OCI-LY1 (cell line): ENCODE measurements around the gene PDCD4.

ENCODE experiments used
- H2AFZ ChIP-seq: fragments of 200-600 bp; sonication (generic), shearing (Covaris generic); 2 replicates; pipeline ENCODE4 v1.6.0; 2014; ENCODE audit warnings: antibody characterized with exemption, mild to moderate bottlenecking, low read length
- H3F3A ChIP-seq: fragments of 200-600 bp; sonication (generic), shearing (Covaris generic); 2 replicates; pipeline ENCODE4 v1.6.0; 2014; ENCODE audit warnings: mild to moderate bottlenecking, antibody characterized with exemption, low read length, moderate library complexity; ENCODE audit not compliant: insufficient read depth
- H3K27ac ChIP-seq: fragments of 200-600 bp; sonication (generic); 2 replicates; pipeline ENCODE4 v1.5.1; 2014; ENCODE audit warnings: low read length, mixed run types, mild to moderate bottlenecking, low read depth; ENCODE audit not compliant: poor library complexity, severe bottlenecking
- H3K27me3 ChIP-seq: fragments of 200-600 bp; sonication (generic); 2 replicates; pipeline ENCODE4 v1.6.0; 2014; ENCODE audit warnings: antibody characterized with exemption, mild to moderate bottlenecking, low read length, moderate library complexity; ENCODE audit not compliant: insufficient read depth
- H3K36me3 ChIP-seq: fragments of 200-600 bp; sonication (generic); 2 replicates; pipeline ENCODE4 v1.6.1; 2014; ENCODE audit warnings: mild to moderate bottlenecking, antibody characterized with exemption, low read length, moderate library complexity, mixed read lengths; ENCODE audit not compliant: insufficient read depth
- H3K4me1 ChIP-seq: fragments of 200-600 bp; sonication (generic); 2 replicates; pipeline ENCODE4 v1.5.1; 2014; ENCODE audit warnings: mild to moderate bottlenecking, low read length, moderate library complexity; ENCODE audit not compliant: insufficient read depth, severe bottlenecking
- H3K4me2 ChIP-seq: fragments of 200-600 bp; sonication (generic), shearing (Covaris generic); 2 replicates; pipeline ENCODE4 v1.6.1; 2014; ENCODE audit warnings: low read length
- H3K4me3 ChIP-seq: fragments of 200-600 bp; sonication (generic); 2 replicates; pipeline ENCODE4 v1.5.1; 2014; ENCODE audit warnings: low read length, low read depth, mild to moderate bottlenecking, mixed read lengths; ENCODE audit not compliant: poor library complexity, severe bottlenecking
- H3K79me2 ChIP-seq: fragments of 200-600 bp; shearing (Covaris generic); 2 replicates; pipeline ENCODE4 v1.6.1; 2016; ENCODE audit warnings: mixed run types, low read length, mixed read lengths; ENCODE audit not compliant: insufficient read depth
- H3K9ac ChIP-seq: fragments of 200-600 bp; sonication (generic), shearing (Covaris generic); 2 replicates; pipeline ENCODE4 v1.6.1; 2014; ENCODE audit warnings: mild to moderate bottlenecking, low read length, mixed read lengths
- H3K9me2 ChIP-seq: fragments of 200-600 bp; sonication (generic), shearing (Covaris generic); 2 replicates; pipeline ENCODE4 v1.6.1; 2014; ENCODE audit warnings: low read depth, mild to moderate bottlenecking, low read length, mixed read lengths
- H3K9me3 ChIP-seq: fragments of 200-600 bp; shearing (Covaris generic); 2 replicates; pipeline ENCODE4 v1.6.1; 2014; ENCODE audit warnings: low read length, mixed read lengths
- H4K20me1 ChIP-seq: fragments of 200-600 bp; sonication (generic), shearing (Covaris generic); 2 replicates; pipeline ENCODE4 v1.6.0; 2016; ENCODE audit warnings: mild to moderate bottlenecking, low read length; ENCODE audit not compliant: insufficient read depth
- EZH2 ChIP-seq: fragments of 200-600 bp; sonication (generic), shearing (Covaris generic); IDR thresholded peaks from 2 replicates; pipeline ENCODE4 v1.8.0; 2017; ENCODE audit warnings: borderline replicate concordance, mixed run types, mild to moderate bottlenecking, antibody characterized with exemption, low read length, moderate library complexity, mixed read lengths
- TF ChIP-seq, protein P1 (sequence below): fragments of 200-600 bp; sonication (generic), shearing (Covaris generic); IDR thresholded peaks from 2 replicates; pipeline ENCODE4 v1.5.1; 2017; ENCODE audit warnings: mild to moderate bottlenecking, antibody characterized with exemption, low read length, moderate library complexity, mixed read lengths

PDCD4 gene

GRCh38 chr10:110916554-110917346 lies 45.0 kb downstream of the PDCD4 start:
- H3K9me3 ChIP-seq, result no peaks in the 10 kb centered on the region
- no peaks in the 10 kb centered on the region for H3K9me2 ChIP-seq
- H3K36me3 ChIP-seq, result no peaks in the 10 kb centered on the region
- H3K27ac ChIP-seq, result no peak overlapping the region
- H3K4me3 ChIP-seq, result no peak overlapping the region
- H3K4me2 ChIP-seq, result no peak overlapping the region
- no peak overlapping the region for H3K9ac ChIP-seq
- peaks cover 15% of the 10 kb centered on the region for H3K79me2 ChIP-seq
- peaks cover 39% of the 10 kb centered on the region for H3K4me1 ChIP-seq
- 0 out of 2 replicates have a peak, but pooled peaks cover 16% of the 10 kb centered on the region for H3F3A ChIP-seq
- no peaks in the 10 kb centered on the region for H3K27me3 ChIP-seq
- no peak for TF ChIP-seq EZH2
- TF ChIP-seq, protein P1, sequence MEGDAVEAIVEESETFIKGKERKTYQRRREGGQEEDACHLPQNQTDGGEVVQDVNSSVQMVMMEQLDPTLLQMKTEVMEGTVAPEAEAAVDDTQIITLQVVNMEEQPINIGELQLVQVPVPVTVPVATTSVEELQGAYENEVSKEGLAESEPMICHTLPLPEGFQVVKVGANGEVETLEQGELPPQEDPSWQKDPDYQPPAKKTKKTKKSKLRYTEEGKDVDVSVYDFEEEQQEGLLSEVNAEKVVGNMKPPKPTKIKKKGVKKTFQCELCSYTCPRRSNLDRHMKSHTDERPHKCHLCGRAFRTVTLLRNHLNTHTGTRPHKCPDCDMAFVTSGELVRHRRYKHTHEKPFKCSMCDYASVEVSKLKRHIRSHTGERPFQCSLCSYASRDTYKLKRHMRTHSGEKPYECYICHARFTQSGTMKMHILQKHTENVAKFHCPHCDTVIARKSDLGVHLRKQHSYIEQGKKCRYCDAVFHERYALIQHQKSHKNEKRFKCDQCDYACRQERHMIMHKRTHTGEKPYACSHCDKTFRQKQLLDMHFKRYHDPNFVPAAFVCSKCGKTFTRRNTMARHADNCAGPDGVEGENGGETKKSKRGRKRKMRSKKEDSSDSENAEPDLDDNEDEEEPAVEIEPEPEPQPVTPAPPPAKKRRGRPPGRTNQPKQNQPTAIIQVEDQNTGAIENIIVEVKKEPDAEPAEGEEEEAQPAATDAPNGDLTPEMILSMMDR, result no peak
- H2AFZ ChIP-seq, result no peak overlapping the region
- no peaks in the 10 kb centered on the region for H4K20me1 ChIP-seq

GRCh38 chr10:110918269-110918642 lies 46.5 kb downstream of the PDCD4 start:
- no peaks in the 10 kb centered on the region for H3K27me3 ChIP-seq
- H3K27ac ChIP-seq, result peak overlapping the region; percentile 91
- H3K4me3 ChIP-seq, result peak overlapping the region; percentile 75
- peaks cover 30% of the 10 kb centered on the region for H3K79me2 ChIP-seq
- no peaks in the 10 kb centered on the region for H4K20me1 ChIP-seq
- peak overlapping the region; percentile 85 for H3K4me2 ChIP-seq
- peak overlapping the region; percentile 81 for H3K9ac ChIP-seq
- 0 out of 2 replicates have a peak, but pooled peaks cover 16% of the 10 kb centered on the region for H3F3A ChIP-seq
- peaks cover 52% of the 10 kb centered on the region for H3K4me1 ChIP-seq
- TF ChIP-seq EZH2, result no peak
- TF ChIP-seq, protein P1, result no peak
- H2AFZ ChIP-seq, result peak overlapping the region; percentile 89
- no peaks in the 10 kb centered on the region for H3K36me3 ChIP-seq
- no peaks in the 10 kb centered on the region for H3K9me3 ChIP-seq
- no peaks in the 10 kb centered on the region for H3K9me2 ChIP-seq

DNA sequence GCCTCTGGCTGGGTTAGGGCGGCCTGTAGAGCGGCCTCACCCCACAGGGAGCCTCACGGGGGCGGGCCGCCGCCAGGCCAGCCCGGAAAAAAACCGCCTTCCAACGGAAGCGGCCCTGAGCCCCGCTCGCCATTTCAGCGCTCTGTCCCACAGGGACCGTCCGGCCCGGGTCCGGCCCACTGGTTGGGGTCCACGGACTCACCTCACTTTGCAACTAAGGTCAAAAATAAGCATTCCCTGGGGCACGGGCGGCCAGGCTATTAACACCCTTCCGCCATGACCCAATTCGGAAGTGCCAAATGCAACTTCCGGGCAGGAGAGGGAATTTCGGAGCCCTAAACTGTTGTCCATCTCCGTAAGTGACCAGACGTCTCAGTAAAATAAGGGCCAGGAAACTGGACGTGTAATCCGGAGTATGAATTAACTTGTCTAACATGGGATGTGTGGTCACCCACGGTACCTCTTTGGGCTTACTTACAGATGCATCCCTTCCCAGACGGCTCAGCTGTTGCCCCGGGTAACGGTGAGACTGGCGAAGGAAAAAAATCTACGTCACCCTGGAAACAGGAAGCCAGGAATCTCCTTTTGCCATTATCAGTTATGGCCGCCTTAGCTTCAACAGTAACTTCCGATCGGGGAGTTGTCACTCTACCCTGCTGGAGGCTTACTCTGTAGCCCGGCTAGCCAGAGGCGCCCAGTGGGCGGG lies 47.1 kb downstream of the PDCD4 start, which contains the start of gene BBIP1:
Gene BBIP1 (minus strand): TSS at position 538 of the 706 bp plus-strand sequence. CDS start 1,023 bp downstream, outside the sequence.
- TF ChIP-seq, protein P1, result no peak
- TF ChIP-seq EZH2, result no peak

More for the DNA sequence above, 47.1 kb downstream of the PDCD4 start, which contains the start of gene BBIP1:
- peak within 1 kb of the TSS; percentile 89 for H2AFZ ChIP-seq
- H3K27ac ChIP-seq, result peak within 1 kb of the TSS; percentile 92
- 0 out of 2 replicates have a peak, but pooled peaks cover 16% of the 10 kb centered on the region for H3F3A ChIP-seq
- H3K4me1 ChIP-seq, result peaks cover 58% of the 10 kb centered on the region
- no peaks in the 10 kb centered on the region for H3K9me2 ChIP-seq
- H3K36me3 ChIP-seq, result no peaks in the 10 kb centered on the region
- H4K20me1 ChIP-seq, result no peaks in the 10 kb centered on the region
- H3K9me3 ChIP-seq, result no peaks in the 10 kb centered on the region
- no peaks in the 10 kb centered on the region for H3K27me3 ChIP-seq
- H3K9ac ChIP-seq, result peak within 1 kb of the TSS; percentile 81
- peak within 1 kb of the TSS; percentile 75 for H3K4me3 ChIP-seq
- H3K79me2 ChIP-seq, result peaks cover 35% of the 10 kb centered on the region
- peak within 1 kb of the TSS; percentile 85 for H3K4me2 ChIP-seq
